ENCODE data around the gene ACO2. TPM values are rescaled to one million over a fixed set of nuclear protein-coding genes. Genes with fewer than 3 reads are reported as not detected.
"Not testable (repeated sequence)": the region's sequence is repeated elsewhere in the genome, so short reads cannot be mapped to it uniquely, and the experiment has no call there.

The ACO2 gene
- polyA plus RNA-seq, 1 of the 3 experiments (the other 2 are of a cell fraction), result 47.0 TPM

DNA sequence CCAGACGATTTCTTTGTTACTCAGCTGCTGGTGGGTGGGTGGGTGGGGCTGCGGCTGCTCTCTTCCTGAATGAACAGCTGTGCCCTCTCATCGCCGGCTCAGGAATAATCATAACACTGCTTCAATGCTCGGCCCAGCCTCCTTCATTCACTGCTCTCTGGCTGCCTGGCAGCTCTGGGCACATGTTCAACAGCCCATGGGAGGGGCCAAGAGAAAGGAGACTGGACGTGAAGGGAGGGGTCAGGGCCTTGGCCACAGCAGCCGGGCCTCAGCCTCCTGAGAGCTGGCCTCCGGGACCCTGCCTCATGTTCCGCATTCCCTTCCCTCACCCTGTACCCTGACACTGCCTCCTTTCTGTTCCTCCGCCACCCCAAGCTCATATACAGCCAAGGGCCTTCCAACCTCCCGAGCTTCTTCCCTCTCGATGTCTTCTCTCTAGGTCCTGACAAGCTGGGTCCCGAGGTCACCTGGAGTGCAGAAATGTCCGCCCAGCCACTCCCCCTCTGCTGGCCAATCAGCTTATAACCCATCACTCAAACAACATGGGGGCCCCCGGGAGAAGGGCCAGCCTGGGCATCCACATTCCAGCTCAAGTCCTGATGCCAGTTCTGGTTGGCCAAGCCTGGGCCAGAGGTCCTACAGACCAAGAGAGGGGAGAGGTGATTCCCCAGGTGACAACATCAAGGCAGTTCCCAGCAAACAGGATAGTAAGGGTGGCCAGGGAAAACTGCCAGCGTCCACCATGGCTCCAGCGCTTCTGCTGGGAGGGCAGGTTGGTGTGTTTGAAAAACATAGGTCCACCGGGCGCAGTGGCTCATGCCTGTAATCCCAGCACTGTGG lies 88.7 kb downstream of the ACO2 start:
- H4K20me1 ChIP-seq (ENCODE audit: insufficient read depth), result no peaks in the 10 kb centered on the region
- H3K9ac ChIP-seq, result no peak overlapping the region
- DNase-seq, result no peak

DNA sequence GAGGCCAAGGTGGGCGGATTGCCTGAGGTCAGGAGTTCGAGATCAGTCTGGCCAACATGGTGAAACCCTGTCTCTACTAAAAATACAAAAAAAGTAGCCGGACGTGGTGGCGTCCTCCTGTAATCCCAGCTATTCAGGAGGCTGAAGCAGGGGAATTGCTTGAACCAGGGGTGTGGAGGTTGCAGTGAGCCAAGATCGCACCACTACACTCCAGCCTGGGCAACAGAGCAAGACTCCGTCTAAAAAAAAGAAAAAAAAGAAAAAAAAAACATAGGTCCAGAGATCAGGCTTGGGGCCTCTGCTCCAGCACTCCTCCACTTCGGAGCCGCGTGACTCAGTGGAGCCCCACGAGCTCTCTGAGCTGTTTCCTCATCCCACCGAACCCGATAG lies 89.3 kb downstream of the ACO2 start:
- CTCF ChIA-PET, result interaction anchor here (1.4 kb wide), 1 partner anchor 15 kb away, joined by 3 read pairs; no protein-coding TSS in a partner anchor
- H3K9ac ChIP-seq; H3F3A ChIP-seq (replicated peaks; ENCODE audit: insufficient read depth); H3K79me2 ChIP-seq (ENCODE audit: insufficient read depth); H3K36me3 ChIP-seq (replicated peaks in 1 of 2; ENCODE audit: control insufficient read depth in 1 of 2, insufficient read depth in 2 of 2, low read length in 1 of 2); H2AFZ ChIP-seq (ENCODE audit: low read depth); H3K27me3 ChIP-seq (ENCODE audit: insufficient read depth); H3K9me2 ChIP-seq; POLR2A ChIA-PET; H3K27ac ChIP-seq (ENCODE audit: low read depth in 2 of 2, low read length in 1 of 2); H3K4me2 ChIP-seq; H4K20me1 ChIP-seq (ENCODE audit: insufficient read depth); DNase-seq; H3K9me3 ChIP-seq; H3K4me3 ChIP-seq (ENCODE audit: low read depth in 2 of 2, low read length in 1 of 2): not testable (repeated sequence)
- peaks cover 3 to 41% of the 10 kb centered on the region in 2 experiments; a peak in 2 of 4 replicates for H3K4me1 ChIP-seq (ENCODE audit: control insufficient read depth in 1 of 2, insufficient read depth in 2 of 2, low read depth in 1 of 2, low read length in 1 of 2)
- 94% methylated on average over 13 of the region's 13 CpGs for WGBS (ENCODE audit: low lambda C conversion rate)

More for the DNA sequence above, 88.7 kb downstream of the ACO2 start:
- WGBS (ENCODE audit: low lambda C conversion rate), result 64% methylated on average over 17 of the region's 19 CpGs
- Histone ChIP-seq H3K9me3 (no peaks in the 10 kb centered on the region), H3K79me2 (ENCODE audit: insufficient read depth) (no peaks in the 10 kb centered on the region), H3K27me3 (ENCODE audit: insufficient read depth) (no peaks in the 10 kb centered on the region), H3K9me2 (no peaks in the 10 kb centered on the region), H3F3A (replicated peaks; ENCODE audit: insufficient read depth) (no peaks in the 10 kb centered on the region), H3K4me2 (no peak overlapping the region), H3K27ac (ENCODE audit: low read depth in 2 of 2, low read length in 1 of 2) (no peak overlapping the region), H3K36me3 (replicated peaks in 1 of 2; ENCODE audit: control insufficient read depth in 1 of 2, insufficient read depth in 2 of 2, low read length in 1 of 2) (no peaks in the 10 kb centered on the region), H2AFZ (ENCODE audit: low read depth) (no peak overlapping the region), H3K4me3 (ENCODE audit: low read depth in 2 of 2, low read length in 1 of 2) (no peak overlapping the region), H3K4me1 (ENCODE audit: control insufficient read depth in 1 of 2, insufficient read depth in 2 of 2, low read depth in 1 of 2, low read length in 1 of 2) (peaks cover 3 to 35% of the 10 kb centered on the region in 2 experiments; a peak in 2 of 4 replicates)
- CTCF ChIA-PET, result interaction anchor here (1.4 kb wide), 1 partner anchor 14 kb away, joined by 3 read pairs; no protein-coding TSS in a partner anchor
- TF ChIP-seq ELF1 (IDR thresholded peaks at IDR 0.05) (no peak), CHD2 (IDR thresholded peaks at IDR 0.05; ENCODE audit: low read length, partially characterized antibody) (no peak), JUND (IDR thresholded peaks at IDR 0.05) (no peak), SMC3 (IDR thresholded peaks at IDR 0.05; ENCODE audit: low read depth, low read length) (no peak), NFIC (IDR thresholded peaks at IDR 0.05; ENCODE audit: borderline replicate concordance) (no peak)
- TF ChIP-seq, protein P1, sequence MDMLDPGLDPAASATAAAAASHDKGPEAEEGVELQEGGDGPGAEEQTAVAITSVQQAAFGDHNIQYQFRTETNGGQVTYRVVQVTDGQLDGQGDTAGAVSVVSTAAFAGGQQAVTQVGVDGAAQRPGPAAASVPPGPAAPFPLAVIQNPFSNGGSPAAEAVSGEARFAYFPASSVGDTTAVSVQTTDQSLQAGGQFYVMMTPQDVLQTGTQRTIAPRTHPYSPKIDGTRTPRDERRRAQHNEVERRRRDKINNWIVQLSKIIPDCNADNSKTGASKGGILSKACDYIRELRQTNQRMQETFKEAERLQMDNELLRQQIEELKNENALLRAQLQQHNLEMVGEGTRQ (IDR thresholded peaks at IDR 0.05; ENCODE audit: borderline replicate concordance, low read depth, low read length), result no peak
- TF ChIP-seq, protein P2, sequence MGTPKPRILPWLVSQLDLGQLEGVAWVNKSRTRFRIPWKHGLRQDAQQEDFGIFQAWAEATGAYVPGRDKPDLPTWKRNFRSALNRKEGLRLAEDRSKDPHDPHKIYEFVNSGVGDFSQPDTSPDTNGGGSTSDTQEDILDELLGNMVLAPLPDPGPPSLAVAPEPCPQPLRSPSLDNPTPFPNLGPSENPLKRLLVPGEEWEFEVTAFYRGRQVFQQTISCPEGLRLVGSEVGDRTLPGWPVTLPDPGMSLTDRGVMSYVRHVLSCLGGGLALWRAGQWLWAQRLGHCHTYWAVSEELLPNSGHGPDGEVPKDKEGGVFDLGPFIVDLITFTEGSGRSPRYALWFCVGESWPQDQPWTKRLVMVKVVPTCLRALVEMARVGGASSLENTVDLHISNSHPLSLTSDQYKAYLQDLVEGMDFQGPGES (IDR thresholded peaks at IDR 0.05; ENCODE audit: low read depth, low read length), result no peak
- POLR2A ChIA-PET, result no interaction called here

DNA sequence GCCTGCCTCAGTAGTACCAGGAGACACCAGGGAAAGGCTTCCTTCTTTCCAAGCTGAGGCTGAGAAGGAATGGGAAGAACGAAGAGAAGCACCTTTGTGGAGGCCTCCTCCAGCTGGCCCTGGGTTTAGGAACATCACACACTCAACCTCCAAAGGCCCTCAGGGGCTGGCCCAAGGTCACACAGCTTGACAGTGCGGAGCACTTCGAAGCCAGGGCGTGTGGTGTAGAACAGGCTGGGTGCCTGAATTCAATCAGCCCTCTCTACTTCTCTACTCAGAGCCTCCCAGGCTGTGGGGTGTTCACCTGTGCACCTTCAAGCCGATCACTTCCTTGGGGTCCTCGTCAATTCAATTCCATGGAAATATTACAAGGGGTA lies 91.2 kb downstream of the ACO2 start:
- Histone ChIP-seq H2AFZ (ENCODE audit: low read depth) (no peak overlapping the region), H3K79me2 (ENCODE audit: insufficient read depth) (no peaks in the 10 kb centered on the region), H3K36me3 (replicated peaks in 1 of 2; ENCODE audit: control insufficient read depth in 1 of 2, insufficient read depth in 2 of 2, low read length in 1 of 2) (no peaks in the 10 kb centered on the region), H3K27ac (ENCODE audit: low read depth in 2 of 2, low read length in 1 of 2) (no peak overlapping the region; a peak in 1 of 4 replicates), H3K4me3 (ENCODE audit: low read depth in 2 of 2, low read length in 1 of 2) (peak overlapping the region in 1 of 2 experiments; percentile 50; a peak in 1 of 4 replicates), H3K9me2 (no peaks in the 10 kb centered on the region), H3K9me3 (no peaks in the 10 kb centered on the region), H3K27me3 (ENCODE audit: insufficient read depth) (no peaks in the 10 kb centered on the region), H3F3A (replicated peaks; ENCODE audit: insufficient read depth) (peaks cover 6% of the 10 kb centered on the region), H3K4me1 (ENCODE audit: control insufficient read depth in 1 of 2, insufficient read depth in 2 of 2, low read depth in 1 of 2, low read length in 1 of 2) (peaks cover 3 to 41% of the 10 kb centered on the region in 2 experiments; a peak in 2 of 4 replicates), H3K4me2 (peak overlapping the region; percentile 76; the same call in 1 of the 2 replicates), H3K9ac (no peak overlapping the region), H4K20me1 (ENCODE audit: insufficient read depth) (no peaks in the 10 kb centered on the region)
- TF ChIP-seq RCOR1 (IDR thresholded peaks at IDR 0.05; ENCODE audit: low read length), result no peak
- no peak for TF ChIP-seq JUND (IDR thresholded peaks at IDR 0.05)
- TF ChIP-seq, protein P3, sequence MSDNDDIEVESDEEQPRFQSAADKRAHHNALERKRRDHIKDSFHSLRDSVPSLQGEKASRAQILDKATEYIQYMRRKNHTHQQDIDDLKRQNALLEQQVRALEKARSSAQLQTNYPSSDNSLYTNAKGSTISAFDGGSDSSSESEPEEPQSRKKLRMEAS (IDR thresholded peaks at IDR 0.05; ENCODE audit: low read depth), result no peak
- TF ChIP-seq FOXM1 (IDR thresholded peaks at IDR 0.05; ENCODE audit: low read depth), result no peak
- no peak for TF ChIP-seq TAF1 (IDR thresholded peaks at IDR 0.05; ENCODE audit: borderline replicate concordance, low read depth, low read length)
- TF ChIP-seq TCF12 (IDR thresholded peaks at IDR 0.05), result no peak
- no peak for TF ChIP-seq NRF1 (IDR thresholded peaks at IDR 0.05; ENCODE audit: low read depth, low read length)
- TF ChIP-seq RAD21 (IDR thresholded peaks at IDR 0.05; ENCODE audit: low read length), result no peak
- TF ChIP-seq, protein P4, sequence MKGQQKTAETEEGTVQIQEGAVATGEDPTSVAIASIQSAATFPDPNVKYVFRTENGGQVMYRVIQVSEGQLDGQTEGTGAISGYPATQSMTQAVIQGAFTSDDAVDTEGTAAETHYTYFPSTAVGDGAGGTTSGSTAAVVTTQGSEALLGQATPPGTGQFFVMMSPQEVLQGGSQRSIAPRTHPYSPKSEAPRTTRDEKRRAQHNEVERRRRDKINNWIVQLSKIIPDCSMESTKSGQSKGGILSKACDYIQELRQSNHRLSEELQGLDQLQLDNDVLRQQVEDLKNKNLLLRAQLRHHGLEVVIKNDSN (IDR thresholded peaks at IDR 0.05; ENCODE audit: borderline replicate concordance, low read depth), result no peak
- no peak for TF ChIP-seq GABPA (IDR thresholded peaks at IDR 0.05; ENCODE audit: low read depth)
- no peak for DNase-seq
- POLR2A ChIA-PET, result no interaction called here
- CTCF ChIA-PET, result interaction anchor here (2.1 kb wide), 1 partner anchor 37 kb away, joined by 6 read pairs; no protein-coding TSS in a partner anchor
- 85% methylated on average over 4 of the region's 6 CpGs for WGBS (ENCODE audit: low lambda C conversion rate)
